Stromal cell of bone marrow (primary cell): ENCODE measurements around the gene AP5B1.
A peak's percentile ranks its signal among the peaks of the same experiment; 100 is the strongest.
"Not testable (repeated sequence)": the region's sequence is repeated elsewhere in the genome, so short reads cannot be mapped to it uniquely, and the experiment has no call there.

Experiments
- DNase-seq: peaks from one replicate; pipeline ENCODE4 v3.0.0-alpha.2; 2012; ENCODE audit warnings: low read depth

The AP5B1 gene

DNA sequence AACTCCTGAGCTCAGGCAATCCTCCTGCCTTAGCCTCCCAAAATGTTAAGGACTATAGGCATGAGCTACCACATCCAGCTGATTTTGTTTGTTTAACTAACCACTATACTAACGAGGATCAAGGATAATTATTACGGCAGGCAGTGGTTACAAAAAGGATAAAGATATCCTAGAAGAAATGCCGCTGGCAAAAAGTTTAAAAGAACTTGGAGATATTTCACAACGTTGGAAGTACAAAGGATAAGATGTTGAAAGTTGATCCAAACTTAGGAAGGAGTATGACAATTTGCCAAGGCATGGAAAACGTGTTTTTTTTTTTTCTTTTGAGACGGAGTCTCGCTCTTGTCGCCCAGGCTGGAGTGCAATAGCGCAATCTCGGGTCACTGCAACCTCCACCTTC, 13.4 kb downstream of the AP5B1 start:
- DNase-seq, result no peak

DNA sequence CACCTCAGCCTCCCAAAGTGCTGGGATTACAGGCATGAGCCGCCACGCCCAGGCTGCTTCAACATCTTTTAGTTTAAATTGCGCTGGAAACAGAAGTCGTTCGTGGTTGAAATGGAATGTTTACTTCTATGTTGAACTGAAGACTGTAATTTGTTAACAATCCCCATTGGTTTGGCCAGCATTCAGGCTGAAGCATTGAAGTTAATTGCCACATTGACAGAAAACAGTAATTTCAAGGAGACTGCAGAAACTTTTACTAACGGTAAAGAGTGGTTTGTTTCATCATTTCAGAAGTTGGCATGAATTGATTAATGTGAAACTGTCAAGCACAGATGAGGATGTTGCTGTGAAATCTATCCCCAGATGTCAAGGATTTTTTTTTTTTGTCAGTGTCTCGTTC, 14.2 kb downstream of the AP5B1 start:
- DNase-seq, result peak; percentile 43

DNA sequence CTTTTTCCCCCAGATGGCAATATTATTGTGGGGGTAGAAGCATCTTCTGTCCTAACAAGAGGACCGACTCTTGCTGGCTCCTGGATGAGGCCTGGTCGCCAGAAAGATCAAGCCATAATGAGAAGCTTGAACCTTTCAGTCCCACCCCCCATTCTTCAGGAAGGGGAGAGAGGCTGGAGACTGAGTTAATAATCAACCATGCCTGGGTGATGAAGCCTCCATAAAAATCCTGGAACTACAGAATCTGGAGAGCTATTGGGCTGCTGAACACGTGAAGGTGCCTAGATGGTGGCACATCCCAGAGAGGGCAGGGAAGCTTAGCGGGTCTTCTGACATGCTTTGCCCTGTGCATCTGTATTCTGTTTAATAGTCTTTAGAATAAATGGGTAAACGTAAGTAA, 16.3 kb downstream of the AP5B1 start:
- no peak for DNase-seq

DNA sequence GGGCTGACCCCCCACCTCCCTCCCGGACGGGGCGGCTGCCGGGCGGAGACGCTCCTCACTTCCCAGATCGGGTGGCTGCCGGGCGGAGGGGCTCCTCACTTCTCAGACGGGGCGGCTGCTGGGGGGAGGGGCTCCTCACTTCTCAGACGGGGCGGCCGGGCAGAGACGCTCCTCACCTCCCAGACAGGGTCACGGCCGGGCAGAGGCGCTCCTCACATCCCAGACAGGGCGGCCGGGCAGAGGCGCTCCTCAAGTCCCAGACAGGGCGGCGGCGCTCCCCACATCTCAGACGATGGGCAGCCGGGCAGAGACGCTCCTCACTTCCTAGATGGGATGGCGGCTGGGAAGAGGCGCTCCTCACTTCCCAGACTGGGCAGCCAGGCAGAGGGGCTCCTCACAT, 18.0 kb downstream of the AP5B1 start:
- not testable (repeated sequence) for DNase-seq

DNA sequence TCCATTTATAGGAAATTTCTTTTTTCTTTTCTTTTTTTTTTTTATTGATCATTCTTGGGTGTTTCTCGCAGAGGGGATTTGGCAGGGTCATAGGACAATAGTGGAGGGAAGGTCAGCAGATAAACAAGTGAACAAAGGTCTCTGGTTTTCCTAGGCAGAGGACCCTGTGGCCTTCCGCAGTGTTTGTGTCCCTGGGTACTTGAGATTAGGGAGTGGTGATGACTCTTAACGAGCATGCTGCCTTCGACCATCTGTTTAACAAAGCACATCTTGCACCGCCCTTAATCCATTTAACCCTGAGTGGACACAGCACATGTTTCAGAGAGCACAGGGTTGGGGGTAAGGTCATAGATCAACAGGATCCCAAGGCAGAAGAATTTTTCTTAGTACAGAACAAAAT, 18.6 kb downstream of the AP5B1 start:
- not testable (repeated sequence) for DNase-seq

DNA sequence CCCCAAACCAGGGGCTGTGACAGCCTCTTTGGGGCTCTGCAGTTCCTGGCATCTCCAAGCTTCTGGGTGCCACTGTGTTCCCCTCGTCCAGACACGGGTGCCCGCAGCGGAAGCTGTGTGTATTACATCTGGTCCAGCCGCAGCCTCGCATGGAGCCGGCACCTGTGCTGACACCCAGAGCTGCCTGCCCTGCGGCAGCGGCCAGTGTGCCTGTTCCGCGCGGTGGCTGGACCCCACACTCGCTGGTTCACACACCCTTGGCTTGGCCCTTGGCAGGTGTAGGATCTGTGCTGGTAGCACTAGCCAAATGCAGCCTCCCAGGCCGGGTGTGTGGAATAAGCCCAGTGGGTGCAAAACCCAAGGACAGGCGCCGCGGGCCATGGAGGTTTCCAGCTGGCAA, 35.7 kb downstream of the AP5B1 start:
- DNase-seq, result no peak

DNA sequence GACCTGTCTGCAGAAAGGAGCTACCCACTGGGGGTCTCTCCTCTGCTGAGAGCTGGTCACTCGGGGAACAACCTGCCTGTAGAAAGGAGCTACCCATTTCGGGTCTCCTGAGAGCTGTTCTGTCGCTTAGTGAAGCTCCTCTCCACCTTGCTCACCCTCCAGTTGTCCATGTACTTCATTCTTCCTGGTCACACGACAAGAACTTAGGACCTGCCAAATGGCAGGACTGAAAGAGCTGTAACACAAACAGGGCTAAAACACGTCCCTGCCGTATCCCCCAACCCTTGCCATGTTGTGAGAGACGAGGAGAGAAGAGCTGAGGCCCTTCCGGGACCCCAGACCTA, 36.1 kb downstream of the AP5B1 start:
- no peak for DNase-seq

DNA sequence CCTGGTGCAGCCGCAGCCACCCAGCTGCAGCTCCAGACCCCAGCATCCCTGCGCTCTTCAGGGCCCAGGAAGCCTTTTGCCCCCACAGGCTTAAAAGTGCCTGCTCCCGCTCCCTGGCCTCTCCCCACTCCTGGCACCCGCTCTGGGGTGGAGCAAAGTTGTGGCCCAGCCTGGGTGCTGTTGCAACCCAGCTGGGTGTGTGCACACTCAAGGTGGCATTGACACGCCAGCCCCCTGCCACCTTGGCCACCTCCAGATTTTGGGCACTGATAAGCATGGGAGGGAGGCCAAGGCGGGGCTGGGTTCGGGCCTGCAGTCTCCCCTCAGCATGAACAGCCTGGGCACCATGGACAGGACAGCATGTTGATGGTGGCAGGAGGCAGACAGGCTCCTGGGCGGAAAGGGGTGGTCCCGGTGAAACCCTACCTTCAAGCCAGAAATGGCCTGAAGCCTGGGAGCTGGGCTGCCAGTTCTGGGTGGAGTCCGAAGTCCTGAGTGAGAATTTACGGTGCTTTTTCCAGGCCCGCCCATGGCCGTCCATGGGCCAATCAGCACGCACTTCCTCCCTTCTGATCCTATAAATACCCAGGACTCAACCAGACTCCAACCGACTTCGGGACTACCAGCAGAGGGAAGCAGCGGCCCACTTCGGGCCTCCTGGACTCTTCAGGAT, 36.6 kb downstream of the AP5B1 start:
- no peak for DNase-seq

DNA sequence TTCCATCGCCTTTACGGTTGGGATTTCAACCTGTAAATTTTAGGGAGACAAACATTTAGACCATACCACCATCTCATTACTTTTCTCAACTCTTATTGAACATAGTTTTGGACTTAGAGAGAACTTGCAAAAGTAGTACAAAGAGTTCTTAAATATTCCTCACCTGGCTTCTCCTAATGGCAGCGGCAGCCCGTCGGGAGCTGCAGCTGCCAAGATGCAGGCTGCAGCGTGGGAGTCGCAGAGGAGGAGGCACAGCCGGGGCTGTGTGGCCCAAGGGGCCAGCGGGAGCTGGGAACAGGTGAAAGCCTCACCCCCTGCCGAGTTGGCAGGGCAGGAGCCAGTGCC, 37.1 kb downstream of the AP5B1 start:
- no peak for DNase-seq

DNA sequence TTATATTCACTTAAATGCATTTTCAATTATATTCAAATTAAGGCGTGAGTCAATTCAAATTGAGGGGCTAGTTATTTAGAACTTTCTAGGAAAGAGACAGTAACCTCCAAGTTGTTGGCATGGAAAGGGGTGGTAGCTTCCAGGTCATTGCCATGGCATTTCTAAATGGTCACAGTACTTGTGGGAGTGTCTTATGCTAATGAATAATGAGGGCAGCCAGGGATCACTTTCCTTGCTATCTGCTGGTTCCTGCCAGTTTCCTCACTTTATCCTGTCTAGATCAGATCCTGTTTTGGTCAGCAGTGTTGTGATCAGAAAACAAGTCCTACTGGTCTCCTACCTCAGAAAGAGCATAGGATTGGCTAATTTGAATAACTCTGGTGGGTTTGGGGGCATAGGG, 38.4 kb downstream of the AP5B1 start:
- DNase-seq, result no peak

DNA sequence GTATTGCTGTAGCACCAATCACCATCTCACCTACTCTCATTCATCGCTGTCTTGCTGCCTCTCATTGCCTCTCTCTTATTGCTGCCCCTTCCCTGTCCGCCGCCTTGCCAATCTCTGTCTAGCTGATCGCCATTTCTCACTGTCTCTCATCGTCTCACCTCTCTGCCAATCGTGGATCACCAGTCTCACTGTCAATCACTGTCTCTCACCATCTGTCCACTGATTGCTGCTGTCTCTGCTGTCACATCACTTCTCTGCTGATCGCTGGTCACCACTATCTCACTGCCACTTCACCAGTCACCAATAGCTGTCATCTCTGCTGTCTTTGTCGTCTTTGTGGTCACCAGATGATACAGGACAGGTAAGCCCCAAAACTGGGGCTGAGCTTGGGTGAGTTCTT, 39.6 kb downstream of the AP5B1 start:
- DNase-seq, result no peak

DNA sequence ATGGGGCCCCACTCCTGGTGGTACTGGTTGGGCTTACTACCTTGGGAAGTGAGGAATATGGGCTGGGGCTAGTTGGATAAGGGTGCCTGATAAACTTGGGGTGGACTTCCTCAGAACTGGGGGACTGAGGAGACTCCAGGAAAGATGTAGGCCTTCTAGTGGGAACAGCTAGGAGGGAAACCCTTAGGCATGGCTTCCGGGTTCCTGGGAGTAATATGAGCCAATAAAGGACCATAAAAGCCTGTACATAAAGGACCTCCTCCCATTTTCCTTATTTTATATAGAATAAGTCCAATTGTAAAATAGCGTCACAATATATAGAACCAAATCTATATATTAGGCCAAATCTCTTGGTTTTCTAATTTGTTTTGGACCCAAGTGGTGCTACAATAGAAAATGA, 41.8 kb downstream of the AP5B1 start:
- no peak for DNase-seq

DNA sequence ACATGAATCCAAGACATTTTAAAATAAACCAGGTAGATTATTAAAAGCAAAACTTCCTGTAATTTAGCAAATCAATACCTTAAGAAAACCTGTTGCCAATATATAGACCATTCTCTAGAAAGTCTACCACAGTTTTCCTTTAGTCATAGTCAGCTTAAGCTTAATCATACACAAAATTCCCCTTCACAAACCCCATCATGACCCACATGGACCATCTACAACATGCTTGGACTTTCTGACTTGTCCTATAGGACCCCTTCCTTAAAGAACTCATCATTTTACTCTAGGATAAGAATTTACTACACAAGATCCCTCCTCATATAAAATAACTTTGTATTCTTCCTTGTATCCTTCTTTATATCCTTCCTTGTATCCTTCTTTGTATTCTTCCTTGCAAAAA, 44.0 kb downstream of the AP5B1 start:
- no peak for DNase-seq

DNA sequence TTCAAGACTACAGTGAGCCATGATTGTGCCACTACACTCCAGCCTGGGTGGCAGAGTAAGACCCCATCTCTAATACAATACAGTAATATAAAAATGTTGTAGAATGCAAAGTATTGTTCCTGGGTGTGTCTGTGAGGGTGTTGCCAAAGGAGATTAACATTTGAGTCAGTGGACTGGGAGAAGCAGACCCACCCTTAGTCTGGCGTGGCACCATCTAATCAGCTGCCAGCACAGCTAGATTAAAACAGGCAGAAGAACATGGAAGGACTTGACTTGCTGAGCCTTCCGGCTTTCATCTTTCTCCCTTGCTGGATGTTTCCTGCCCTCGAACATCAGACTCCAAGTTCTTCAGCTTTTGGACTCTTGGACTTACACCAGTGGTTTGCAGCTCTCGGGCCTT, 45.7 kb downstream of the AP5B1 start:
- DNase-seq, result not testable (repeated sequence)

DNA sequence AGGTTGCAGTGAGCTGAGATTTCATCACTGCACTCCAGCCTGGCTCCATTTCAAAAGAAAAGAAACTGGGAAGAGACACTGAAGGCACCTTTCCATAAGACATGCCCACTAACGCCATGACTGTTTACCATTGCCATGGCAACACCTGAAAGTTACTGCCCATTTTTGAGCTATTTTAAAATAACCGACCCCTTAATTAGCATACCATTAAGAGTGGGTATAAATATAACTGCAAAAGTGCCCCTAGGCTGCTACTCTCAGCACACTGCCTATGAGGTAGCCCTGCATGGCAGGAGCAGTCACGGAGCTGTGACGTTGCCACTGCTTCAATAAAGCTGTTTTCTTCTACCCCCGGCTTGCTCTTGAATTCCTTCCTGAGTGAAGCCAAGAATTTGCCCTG, 50.3 kb downstream of the AP5B1 start:
- DNase-seq, result no peak

DNA sequence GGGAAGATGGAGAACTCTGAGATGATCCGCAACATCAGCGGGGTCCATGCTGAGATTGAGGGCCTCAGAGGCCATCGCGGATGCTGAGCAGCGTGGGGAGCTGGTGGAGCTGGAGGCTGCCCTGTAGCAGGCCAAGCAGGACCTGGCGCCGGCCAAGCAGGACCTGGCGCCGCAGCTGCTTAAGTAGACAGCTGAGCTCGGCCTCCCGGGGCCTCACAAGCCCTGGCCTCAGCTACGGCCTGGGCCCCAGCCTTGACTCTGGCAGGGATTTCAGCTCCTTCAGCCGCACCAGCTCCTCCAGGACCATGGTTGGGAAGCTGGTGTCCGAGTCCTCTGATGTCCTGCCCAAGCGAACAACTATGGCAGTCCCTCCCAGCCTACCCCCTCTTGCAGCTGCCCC, 52.9 kb downstream of the AP5B1 start:
- DNase-seq, result no peak

DNA sequence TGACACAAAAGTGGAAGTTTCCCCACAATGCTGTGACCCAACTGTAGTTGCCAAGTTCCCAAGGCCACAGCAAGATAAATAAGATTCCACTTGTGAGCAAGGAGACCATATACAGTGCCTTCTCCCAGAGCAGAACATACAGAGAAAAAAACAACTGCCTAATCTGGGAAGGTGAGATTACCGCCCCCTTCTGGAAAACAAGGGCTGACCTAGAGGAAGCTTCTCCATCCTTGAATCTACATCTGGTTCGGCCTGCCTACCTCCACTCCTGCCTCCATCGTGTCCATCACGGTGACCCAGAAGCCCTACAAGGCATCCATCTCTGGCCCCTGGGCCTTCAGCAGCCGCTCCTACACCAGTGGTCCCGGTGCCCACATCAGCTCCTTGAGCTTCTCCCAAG, 54.1 kb downstream of the AP5B1 start:
- no peak for DNase-seq
